Measurements from ENCODE around the gene CD1C.

Gene CD1C

GRCh38 chr1:158283965-158284364 lies 5.8 kb upstream of the CD1C start:
- no peak overlapping the region for H3K27ac Mint-ChIP-seq
- no peaks in the 10 kb centered on the region for H3K4me1 Mint-ChIP-seq
- H3K9me3 Mint-ChIP-seq = peaks cover 24% of the 10 kb centered on the region
- H3K4me3 Mint-ChIP-seq = no peak overlapping the region
- no peaks in the 10 kb centered on the region for H3K36me3 Mint-ChIP-seq (ENCODE audit: low read depth)
- no peak for DNase-seq
- H3K27me3 Mint-ChIP-seq (ENCODE audit: low read depth, poor library complexity) = peaks cover 11% of the 10 kb centered on the region
- no peak for TF ChIP-seq CTCF (IDR thresholded peaks at IDR 0.05)

GRCh38 chr1:158285756-158286241 lies 3.9 kb upstream of the CD1C start:
- Mint-ChIP-seq H3K4me1 (no peaks in the 10 kb centered on the region), H3K36me3 (ENCODE audit: low read depth) (no peaks in the 10 kb centered on the region), H3K27me3 (ENCODE audit: low read depth, poor library complexity) (peaks cover 11% of the 10 kb centered on the region), H3K27ac (peak overlapping the region; percentile 90), H3K4me3 (no peak overlapping the region), H3K9me3 (peaks cover 16% of the 10 kb centered on the region)
- TF ChIP-seq CTCF (IDR thresholded peaks at IDR 0.05) = no peak
- DNase-seq = no peak

- DNase-seq = no peak
- H3K27ac Mint-ChIP-seq = peak overlapping the region; percentile 37
- no peak for TF ChIP-seq CTCF (IDR thresholded peaks at IDR 0.05)
- H3K4me1 Mint-ChIP-seq = no peaks in the 10 kb centered on the region
- H3K4me3 Mint-ChIP-seq = no peak overlapping the region
- H3K9me3 Mint-ChIP-seq = peaks cover 9% of the 10 kb centered on the region
- no peaks in the 10 kb centered on the region for H3K36me3 Mint-ChIP-seq (ENCODE audit: low read depth)
- H3K27me3 Mint-ChIP-seq (ENCODE audit: low read depth, poor library complexity) = peaks cover 11% of the 10 kb centered on the region
Observed at GRCh38 chr1:158286487-158286886, 3.2 kb upstream of the CD1C start.

- peaks cover 11% of the 10 kb centered on the region for H3K27me3 Mint-ChIP-seq (ENCODE audit: low read depth, poor library complexity)
- H3K27ac Mint-ChIP-seq = no peak overlapping the region
- no peaks in the 10 kb centered on the region for H3K36me3 Mint-ChIP-seq (ENCODE audit: low read depth)
- DNase-seq = no peak
- H3K4me1 Mint-ChIP-seq = no peaks in the 10 kb centered on the region
- TF ChIP-seq CTCF (IDR thresholded peaks at IDR 0.05) = no peak
- peaks cover 4% of the 10 kb centered on the region for H3K9me3 Mint-ChIP-seq
- no peak overlapping the region for H3K4me3 Mint-ChIP-seq
Observed at GRCh38 chr1:158286941-158287346, 2.8 kb upstream of the CD1C start.

GRCh38 chr1:158290321-158290844 lies 660 bp downstream of the CD1C start:
- Mint-ChIP-seq H3K27ac (no peak overlapping the region), H3K4me3 (no peak overlapping the region), H3K9me3 (no peaks in the 10 kb centered on the region), H3K4me1 (no peaks in the 10 kb centered on the region), H3K36me3 (ENCODE audit: low read depth) (no peaks in the 10 kb centered on the region), H3K27me3 (ENCODE audit: low read depth, poor library complexity) (peaks cover 8% of the 10 kb centered on the region)
- TF ChIP-seq CTCF (IDR thresholded peaks at IDR 0.05) = no peak
- DNase-seq = no peak

- Mint-ChIP-seq H3K9me3 (peaks cover 7% of the 10 kb centered on the region), H3K27me3 (ENCODE audit: low read depth, poor library complexity) (no peaks in the 10 kb centered on the region), H3K27ac (no peak overlapping the region), H3K4me3 (no peak overlapping the region), H3K36me3 (ENCODE audit: low read depth) (no peaks in the 10 kb centered on the region), H3K4me1 (no peaks in the 10 kb centered on the region)
- TF ChIP-seq CTCF (IDR thresholded peaks at IDR 0.05) = no peak
- no peak for DNase-seq
Observed at GRCh38 chr1:158295791-158296190, 6.1 kb downstream of the CD1C start.
